GM12878 (cell line): ENCODE data around the gene FNTB.

Experiments
- CTCF ChIP-seq, 3 experiments: IDR thresholded peaks in 2 of 3; conservative IDR thresholded peaks in 1 of 3; 2 replicates each; pipeline ENCODE4 v1.5.1; 2011; ENCODE audit warnings: low read depth in 3 of 3, low read length in 3 of 3, mild to moderate bottlenecking in 3 of 3, control low read depth in 2 of 3, moderate library complexity in 2 of 3, inconsistent platforms in 1 of 3, mixed read lengths in 1 of 3; ENCODE audit not compliant: control insufficient read depth in 2 of 3, insufficient read depth in 1 of 3; ENCODE audit errors: extremely low read depth in 1 of 3
- GABPA ChIP-seq: IDR thresholded peaks from 2 replicates; pipeline ENCODE4 v1.6.1; 2014; ENCODE audit warnings: antibody characterized with exemption, low read depth, mild to moderate bottlenecking, inconsistent platforms
- PRDM15 ChIP-seq: fragments of 450-650 bp; formaldehyde crosslinking; IDR thresholded peaks from 2 replicates; pipeline ENCODE4 v1.4.0; 2020; ENCODE audit warnings: mild to moderate bottlenecking, moderate library complexity
- SPI1 ChIP-seq: IDR thresholded peaks from 2 replicates; pipeline ENCODE4 v1.6.1; 2011; ENCODE audit warnings: low read depth, mild to moderate bottlenecking, low read length, moderate library complexity, borderline replicate concordance; ENCODE audit not compliant: insufficient read depth
- TAF1 ChIP-seq: IDR thresholded peaks from 2 replicates; pipeline ENCODE4 v1.6.1; 2011; ENCODE audit warnings: mild to moderate bottlenecking, low read depth, low read length, borderline replicate concordance

GRCh38 chr14:64953310-64953654 is 33.4 kb upstream of the FNTB start:
- TF ChIP-seq SPI1: no peak
- TF ChIP-seq CTCF (IDR thresholded peaks at IDR 0.05 in 2 of 3, conservative IDR thresholded peaks at IDR 0.05 in 1 of 3; ENCODE audit: control insufficient read depth in 2 of 3, extremely low read depth in 1 of 3, insufficient read depth in 1 of 3, low read depth in 3 of 3, low read length in 3 of 3): no peak
- TF ChIP-seq TAF1: no peak
- TF ChIP-seq PRDM15: no peak
- no peak for TF ChIP-seq GABPA
